GM21576 (cell line): ENCODE data around the gene EMC8.

Source experiments
- ATAC-seq: cut with Tn5 transposase; IDR thresholded peaks from one replicate; pipeline ENCODE4 v1.9.1; 2021; ENCODE audit warnings: mild to moderate bottlenecking, moderate library complexity; ENCODE audit not compliant: unreplicated experiment

The EMC8 gene

DNA sequence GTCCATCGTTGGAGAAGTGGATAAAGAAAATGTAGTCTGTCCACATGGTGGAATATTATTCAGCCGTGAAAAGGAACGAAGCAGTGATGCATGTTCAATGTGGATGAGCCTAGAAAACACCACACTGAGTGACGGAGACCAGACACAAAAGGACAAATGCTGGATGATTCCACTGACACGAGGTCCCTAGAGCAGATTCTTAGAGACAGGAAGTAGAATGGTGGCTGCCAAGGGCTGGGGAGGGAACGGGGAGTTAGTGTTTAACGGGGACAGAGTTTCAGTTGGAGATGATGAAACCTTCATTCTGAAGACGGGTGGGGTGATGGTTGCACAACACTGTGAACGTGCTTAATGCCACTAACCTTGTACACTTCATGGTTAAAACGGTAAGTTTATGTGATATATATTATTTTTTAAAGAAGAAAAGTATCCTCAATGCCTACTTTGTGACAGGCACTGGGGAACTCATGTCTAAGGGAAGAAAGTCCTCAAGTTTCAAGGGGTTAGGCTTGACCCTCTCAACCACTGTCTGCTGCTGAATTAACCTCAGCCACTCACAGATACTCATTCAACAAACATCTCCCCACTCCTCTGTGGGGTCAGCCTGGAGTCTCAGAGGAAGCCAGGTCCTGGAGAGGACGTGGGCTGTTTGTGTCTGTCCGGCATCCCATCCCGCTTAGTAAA, 66.0 kb downstream of the EMC8 start:
- ATAC-seq = no peak

DNA sequence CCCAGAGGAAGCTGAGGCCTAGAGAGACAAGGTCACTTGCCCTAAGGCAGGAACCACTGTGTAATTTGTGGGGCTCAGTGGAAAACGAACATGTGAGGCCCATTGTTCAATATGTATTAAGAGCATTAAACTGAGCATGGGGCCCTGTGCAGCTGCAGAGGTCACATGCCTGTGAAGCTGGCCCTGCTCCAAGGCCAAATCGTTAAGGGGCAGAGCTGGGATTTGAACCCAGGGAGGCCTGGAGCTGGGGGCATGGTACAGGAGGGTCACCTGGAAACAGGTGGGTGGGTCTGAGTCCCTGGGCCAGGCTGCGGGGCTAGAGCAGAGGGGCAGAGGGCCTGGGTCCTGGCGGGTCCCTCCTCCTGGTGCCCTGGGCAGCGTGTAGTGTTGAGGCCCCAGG, 68.2 kb downstream of the EMC8 start:
- no peak for ATAC-seq

DNA sequence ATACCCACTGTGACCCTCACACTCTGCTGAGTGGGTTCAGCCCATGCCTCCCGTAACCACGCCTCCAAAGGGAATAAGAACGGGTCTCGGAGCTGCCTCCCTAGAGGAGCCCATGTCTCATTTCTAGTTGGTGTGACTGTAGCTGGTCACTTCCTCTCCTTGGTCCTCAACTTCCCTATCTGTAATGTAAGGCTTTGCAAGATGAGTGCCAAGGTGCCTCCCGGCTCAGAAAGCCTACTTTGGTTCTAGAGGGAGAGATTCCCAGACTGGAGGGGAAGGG, 69.2 kb downstream of the EMC8 start:
- ATAC-seq = no peak

DNA sequence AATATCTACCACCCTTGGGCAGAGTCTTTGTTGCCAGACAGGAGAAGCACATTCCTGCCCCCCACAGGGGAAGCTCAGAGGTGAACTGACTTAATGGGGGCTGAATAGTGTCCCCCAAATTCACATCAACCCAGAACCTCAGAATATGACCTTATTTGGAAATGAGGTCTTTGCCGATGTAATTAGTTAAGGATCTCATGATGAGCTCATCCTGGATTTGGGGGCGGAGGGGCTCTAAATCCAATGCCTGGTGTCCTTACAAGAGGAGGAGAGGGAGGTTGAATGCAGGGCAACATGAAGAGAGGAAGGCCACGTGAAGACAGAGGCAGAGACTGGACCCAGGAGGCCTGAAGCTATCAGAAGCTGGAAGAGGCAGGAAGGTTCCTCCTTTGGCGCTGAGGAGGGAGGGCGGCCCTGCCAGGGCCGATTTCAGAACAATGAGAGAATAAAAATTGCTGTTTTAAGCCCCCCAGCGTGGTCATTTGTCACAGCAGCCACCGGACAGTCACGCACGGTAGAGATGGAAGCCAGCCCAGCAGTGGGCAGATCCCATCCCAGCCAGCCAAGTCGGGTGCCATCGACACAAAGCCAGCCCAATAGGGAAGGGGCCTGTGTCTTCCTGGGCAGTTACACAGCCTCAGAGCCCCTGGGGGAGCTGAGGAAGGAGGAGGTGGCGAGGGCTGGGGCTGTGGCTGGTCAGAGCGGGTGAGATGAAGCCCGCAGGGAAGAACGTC, 69.7 kb downstream of the EMC8 start:
- no peak for ATAC-seq

DNA sequence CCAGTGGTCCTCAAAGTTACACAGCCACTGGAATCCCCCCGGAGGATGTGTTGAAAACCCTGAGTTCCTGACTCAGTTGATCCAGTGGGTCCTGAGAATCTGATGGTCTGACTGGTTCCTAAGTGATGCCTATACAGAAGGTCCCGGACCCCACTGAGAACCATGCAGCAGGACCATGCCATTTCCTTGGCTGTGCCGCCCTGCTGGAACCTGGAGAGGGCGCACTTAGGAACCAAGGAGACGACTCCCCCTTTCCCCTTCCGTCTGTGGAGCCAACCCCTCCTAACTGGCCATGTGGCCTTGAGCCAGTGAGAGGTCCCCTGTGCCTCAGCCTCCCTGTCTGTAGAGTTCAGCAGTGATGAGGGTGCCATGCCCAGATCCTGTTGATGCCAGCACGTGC, 70.5 kb downstream of the EMC8 start:
- ATAC-seq = no peak
